HG02678 (cell line): ENCODE results near the gene BORCS5.

Experiments
- ATAC-seq: cut with Tn5 transposase; IDR thresholded peaks from one replicate; pipeline ENCODE4 v1.9.1; 2021; ENCODE audit warnings: mild to moderate bottlenecking, moderate library complexity; ENCODE audit not compliant: unreplicated experiment

Gene BORCS5

GRCh38 chr12:12428961-12429657 lies 72.2 kb downstream of the BORCS5 start:
- ATAC-seq, result no peak

- no peak for ATAC-seq
These were observed 75.5 kb downstream of the BORCS5 start for GRCh38 chr12:12432364-12432763.

GRCh38 chr12:12433203-12433731 lies 76.4 kb downstream of the BORCS5 start:
- ATAC-seq, result no peak

GRCh38 chr12:12436831-12437345 lies 80.0 kb downstream of the BORCS5 start:
- ATAC-seq, result no peak

GRCh38 chr12:12439636-12440035 lies 82.8 kb downstream of the BORCS5 start:
- no peak for ATAC-seq

- no peak for ATAC-seq
These were observed 84.0 kb downstream of the BORCS5 start for GRCh38 chr12:12440784-12441428.

- no peak for ATAC-seq
These were observed 84.5 kb downstream of the BORCS5 start for GRCh38 chr12:12441429-12441807.

- ATAC-seq, result no peak
These were observed 85.1 kb downstream of the BORCS5 start for GRCh38 chr12:12441843-12442461.

- ATAC-seq, result no peak
These were observed 85.7 kb downstream of the BORCS5 start for GRCh38 chr12:12442548-12443071.

GRCh38 chr12:12443431-12443878 lies 86.6 kb downstream of the BORCS5 start:
- ATAC-seq, result no peak

- ATAC-seq, result no peak
These were observed 88.4 kb downstream of the BORCS5 start for GRCh38 chr12:12445165-12445881.

- ATAC-seq, result no peak
These were observed 89.0 kb downstream of the BORCS5 start for GRCh38 chr12:12445882-12446181.

- no peak for ATAC-seq
These were observed 89.9 kb downstream of the BORCS5 start for GRCh38 chr12:12446786-12447185.

GRCh38 chr12:12447236-12447635 lies 90.4 kb downstream of the BORCS5 start:
- ATAC-seq, result no peak

- no peak for ATAC-seq
These were observed 91.0 kb downstream of the BORCS5 start for GRCh38 chr12:12447837-12448236.

- no peak for ATAC-seq
These were observed 92.7 kb downstream of the BORCS5 start for GRCh38 chr12:12449533-12450025.

GRCh38 chr12:12450043-12450471 lies 93.2 kb downstream of the BORCS5 start:
- no peak for ATAC-seq

- ATAC-seq, result no peak
These were observed 94.2 kb downstream of the BORCS5 start for GRCh38 chr12:12451098-12451497.

- ATAC-seq, result no peak
These were observed 95.5 kb downstream of the BORCS5 start for GRCh38 chr12:12452326-12452902.

- ATAC-seq, result no peak
These were observed 96.8 kb downstream of the BORCS5 start for GRCh38 chr12:12453635-12454034.
